Gastrocnemius medialis (tissue), 4 donors: ENCODE results near the gene TTC28. TPM values are rescaled to one million over a fixed set of nuclear protein-coding genes. Genes with fewer than 3 reads are reported as not detected.
"Not testable (repeated sequence)": the region's sequence is repeated elsewhere in the genome, so short reads cannot be mapped to it uniquely, and the experiment has no call there.

Experiments
- ATAC-seq, 2 donors: fragments of 150-250 bp; one replicate each; pipeline ENCODE4 v1.9.1; 2016
- DNase-seq, 2 donors: peaks; one replicate each; pipeline ENCODE4 v3.0.0-alpha.2; 2019
- H3K27ac ChIP-seq, 4 donors: fragments of 200-600 bp; sonication (generic); 1 replicate in 1 of 4; 2 replicates in 3 of 4; pipeline ENCODE4 v1.5.1; 2016 to 2018; ENCODE audit warnings: mild to moderate bottlenecking in 2 of 4, moderate library complexity in 1 of 4
- H3K27me3 ChIP-seq, 3 donors: fragments of 200-600 bp; sonication (generic) in 2 of 3; 1 replicate in 1 of 3; 2 replicates in 2 of 3; pipeline versions ENCODE4 v1.5.1 to v1.6.0; 2016 to 2019; ENCODE audit warnings: mild to moderate bottlenecking in 1 of 3, moderate library complexity in 1 of 3
- H3K36me3 ChIP-seq, 2 donors: fragments of 200-600 bp; sonication (generic) in 1 of 2; one replicate each; pipeline ENCODE4 v1.5.1; 2017 to 2018
- H3K4me1 ChIP-seq, 2 donors: fragments of 200-600 bp; sonication (generic) in 1 of 2; one replicate each; pipeline ENCODE4 v1.5.1; 2016 to 2017; ENCODE audit warnings: mild to moderate bottlenecking in 2 of 2
- H3K4me3 ChIP-seq, 4 donors: fragments of 200-600 bp; sonication (generic) in 3 of 4; 1 replicate in 1 of 4; 2 replicates in 3 of 4; pipeline ENCODE4 v1.5.1; 2016 to 2019; ENCODE audit warnings: mild to moderate bottlenecking in 2 of 4
- H3K9me3 ChIP-seq, 3 donors: fragments of 200-600 bp; sonication (generic) in 2 of 3; 1 replicate in 1 of 3; 2 replicates in 2 of 3; pipeline ENCODE4 v1.5.1; 2016 to 2019
- POLR2A ChIP-seq, 2 donors: fragments of 450-650 bp; IDR thresholded peaks; one replicate each; pipeline ENCODE4 v1.6.1; 2017; ENCODE audit warnings: antibody characterized with exemption in 2 of 2, mild to moderate bottlenecking in 2 of 2, moderate library complexity in 2 of 2
- in situ Hi-C, 4 donors: fragments of 200-750 bp; cut with MboI; loops; one replicate each; pipeline versions ENCODE4 v1.15.0 to v1.8.0; 2017; ENCODE audit warnings: low sequenced_read_pairs in 4 of 4
- intact Hi-C: fragments of 100-400 bp; cut with DNase I; formaldehyde crosslinking; loops from one replicate; pipeline ENCODE4 v1.15.1; 2023; ENCODE audit warnings: low total_unique reads
- total RNA-seq, 4 donors: library from RNA; depleted of rRNA; stranded (reverse); fragments of >200 nt; gene quantifications; one replicate each; pipeline versions ENCODE4 v1.1.0 to v1.2.3, GENCODE V29; 2016
- TF ChIP-seq, protein P1 (sequence below), 5 experiments: fragments of 450-650 bp in 3 of 5; fragments of 200-600 bp in 2 of 5; sonication (generic) in 2 of 5; IDR thresholded peaks in 4 of 5; conservative IDR thresholded peaks in 1 of 5; 1 replicate in 4 of 5; 2 replicates in 1 of 5; pipeline ENCODE4 v1.5.1; 2016 to 2019; ENCODE audit warnings: antibody characterized with exemption in 5 of 5, mild to moderate bottlenecking in 3 of 5, moderate library complexity in 3 of 5

TTC28 gene
- total RNA-seq, 4 donors from 2014 or later, result 6.3 to 18.1 (median 8.4) TPM

DNA sequence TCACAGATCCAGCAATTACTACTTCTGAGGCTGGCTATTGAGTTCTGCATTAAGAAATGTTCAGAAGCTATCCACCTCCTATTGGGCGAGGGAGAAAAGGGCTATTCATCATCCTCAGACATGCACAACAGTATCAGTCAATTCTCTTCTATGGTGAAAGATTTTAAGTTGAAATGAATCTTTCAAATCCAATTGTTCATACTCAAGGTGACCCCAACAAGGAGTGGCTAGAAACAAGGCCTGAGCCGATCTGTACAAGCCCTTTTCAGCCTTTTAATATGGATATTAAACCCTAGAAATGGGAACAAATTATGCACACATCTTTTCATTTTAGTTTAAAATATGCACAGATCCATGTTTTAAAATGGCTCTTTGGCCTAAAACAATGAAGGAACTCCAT lies 457.1 kb downstream of the TTC28 start:
- DNase-seq, result no peak
- intact Hi-C loops, result no loop called here
- H3K36me3 ChIP-seq, result no peaks in the 10 kb centered on the region
- in situ Hi-C loops, result no loop called here
- TF ChIP-seq, protein P1, sequence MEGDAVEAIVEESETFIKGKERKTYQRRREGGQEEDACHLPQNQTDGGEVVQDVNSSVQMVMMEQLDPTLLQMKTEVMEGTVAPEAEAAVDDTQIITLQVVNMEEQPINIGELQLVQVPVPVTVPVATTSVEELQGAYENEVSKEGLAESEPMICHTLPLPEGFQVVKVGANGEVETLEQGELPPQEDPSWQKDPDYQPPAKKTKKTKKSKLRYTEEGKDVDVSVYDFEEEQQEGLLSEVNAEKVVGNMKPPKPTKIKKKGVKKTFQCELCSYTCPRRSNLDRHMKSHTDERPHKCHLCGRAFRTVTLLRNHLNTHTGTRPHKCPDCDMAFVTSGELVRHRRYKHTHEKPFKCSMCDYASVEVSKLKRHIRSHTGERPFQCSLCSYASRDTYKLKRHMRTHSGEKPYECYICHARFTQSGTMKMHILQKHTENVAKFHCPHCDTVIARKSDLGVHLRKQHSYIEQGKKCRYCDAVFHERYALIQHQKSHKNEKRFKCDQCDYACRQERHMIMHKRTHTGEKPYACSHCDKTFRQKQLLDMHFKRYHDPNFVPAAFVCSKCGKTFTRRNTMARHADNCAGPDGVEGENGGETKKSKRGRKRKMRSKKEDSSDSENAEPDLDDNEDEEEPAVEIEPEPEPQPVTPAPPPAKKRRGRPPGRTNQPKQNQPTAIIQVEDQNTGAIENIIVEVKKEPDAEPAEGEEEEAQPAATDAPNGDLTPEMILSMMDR (IDR thresholded peaks at IDR 0.05 in 4 of 5, conservative IDR thresholded peaks at IDR 0.05 in 1 of 5), result no peak
- TF ChIP-seq POLR2A (IDR thresholded peaks at IDR 0.05), result no peak
- no peak overlapping the region for H3K4me3 ChIP-seq
- H3K27me3 ChIP-seq, result no peaks in the 10 kb centered on the region
- H3K9me3 ChIP-seq, result no peaks in the 10 kb centered on the region
- ATAC-seq, result no peak
- no peak overlapping the region for H3K27ac ChIP-seq
- H3K4me1 ChIP-seq, result no peaks in the 10 kb centered on the region

DNA sequence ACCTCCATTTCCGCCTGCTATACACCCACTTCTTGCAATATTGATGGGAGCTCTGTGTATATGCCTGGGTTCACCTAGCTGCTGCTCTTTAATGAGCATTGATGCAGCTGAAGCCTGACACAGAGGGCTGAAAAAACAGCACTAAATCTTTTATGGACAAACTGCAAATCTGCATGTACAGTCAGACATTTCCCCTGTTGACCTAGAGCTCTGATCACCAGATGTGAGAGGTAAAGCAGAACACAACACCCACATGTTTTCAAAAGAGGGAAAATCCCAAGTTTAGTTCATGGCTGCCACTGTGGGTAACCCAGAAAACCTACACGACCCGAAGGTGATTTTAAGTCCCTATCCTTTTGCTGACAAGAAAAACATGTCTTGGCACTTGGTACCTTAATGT lies 457.6 kb downstream of the TTC28 start:
- in situ Hi-C loops (no loop called here), intact Hi-C loops (no loop called here)
- no peak for TF ChIP-seq POLR2A (IDR thresholded peaks at IDR 0.05)
- TF ChIP-seq, protein P1 (IDR thresholded peaks at IDR 0.05 in 4 of 5, conservative IDR thresholded peaks at IDR 0.05 in 1 of 5), result no peak
- no peak overlapping the region for H3K4me3 ChIP-seq
- no peak overlapping the region for H3K27ac ChIP-seq
- H3K4me1 ChIP-seq, result no peaks in the 10 kb centered on the region
- ATAC-seq, result no peak
- no peak for DNase-seq
- H3K27me3 ChIP-seq, result no peaks in the 10 kb centered on the region
- no peaks in the 10 kb centered on the region for H3K9me3 ChIP-seq
- no peaks in the 10 kb centered on the region for H3K36me3 ChIP-seq

DNA sequence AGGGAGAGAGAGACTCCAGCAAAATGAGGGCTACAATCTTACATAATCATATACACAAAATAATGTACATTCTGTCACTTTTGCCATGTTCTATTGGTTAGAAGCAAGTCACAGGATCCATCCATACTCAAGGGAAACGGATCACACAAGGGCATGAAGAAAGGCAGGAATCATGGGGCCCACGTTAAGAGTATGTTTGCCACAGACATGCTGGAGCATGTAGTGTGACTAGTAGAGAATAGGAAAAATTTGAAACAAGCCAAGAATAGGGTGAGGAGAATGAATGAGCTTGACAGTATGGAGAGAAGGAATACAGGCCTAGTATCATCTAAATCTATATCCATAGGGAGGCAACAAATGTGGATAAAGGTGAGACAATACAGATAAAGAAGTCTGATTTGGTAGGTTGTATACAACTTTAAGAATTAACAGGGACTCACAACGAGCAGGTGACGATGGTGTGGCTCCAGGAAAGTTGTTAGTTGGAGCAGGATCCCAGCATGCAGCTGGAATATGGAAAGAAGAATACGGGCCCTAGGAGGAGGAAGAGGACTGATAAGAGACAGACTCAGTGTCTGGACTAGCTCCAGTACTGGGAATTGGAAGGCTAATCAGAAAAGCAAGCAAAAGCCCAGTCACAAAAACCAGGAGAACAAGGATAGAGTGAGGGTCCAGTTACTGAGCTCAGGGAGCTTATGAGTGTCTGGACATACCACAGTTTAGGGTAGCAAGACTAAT lies 458.8 kb downstream of the TTC28 start:
- Histone ChIP-seq H3K27me3 (no peaks in the 10 kb centered on the region), H3K9me3 (no peaks in the 10 kb centered on the region), H3K4me1 (no peaks in the 10 kb centered on the region), H3K4me3 (no peak overlapping the region), H3K36me3 (no peaks in the 10 kb centered on the region), H3K27ac (no peak overlapping the region)
- DNase-seq (no peak), ATAC-seq (no peak)
- intact Hi-C loops, result no loop called here
- in situ Hi-C loops, result no loop called here
- TF ChIP-seq POLR2A (IDR thresholded peaks at IDR 0.05), result no peak
- TF ChIP-seq, protein P1 (IDR thresholded peaks at IDR 0.05 in 4 of 5, conservative IDR thresholded peaks at IDR 0.05 in 1 of 5), result no peak

DNA sequence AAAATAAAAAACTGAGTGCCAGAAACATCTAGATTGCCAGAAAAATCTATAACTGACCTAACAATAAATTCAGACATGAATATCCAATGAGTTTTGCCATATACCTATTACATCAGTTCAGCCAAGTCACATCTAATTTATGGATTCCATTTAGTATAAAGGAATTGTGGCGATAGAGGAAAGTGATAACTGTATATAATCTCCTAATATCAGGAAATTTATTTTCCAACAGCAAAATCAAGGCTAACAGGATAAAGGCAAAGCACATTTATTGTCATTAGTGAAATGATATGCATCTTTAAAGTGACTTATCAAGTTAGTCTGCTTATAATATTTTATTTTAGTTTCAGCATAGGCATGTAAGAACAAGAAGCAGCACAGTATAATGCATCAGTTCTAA lies 462.4 kb downstream of the TTC28 start:
- no peak for TF ChIP-seq POLR2A (IDR thresholded peaks at IDR 0.05)
- TF ChIP-seq, protein P1 (IDR thresholded peaks at IDR 0.05 in 4 of 5, conservative IDR thresholded peaks at IDR 0.05 in 1 of 5), result no peak
- Histone ChIP-seq H3K36me3 (no peaks in the 10 kb centered on the region), H3K9me3 (no peaks in the 10 kb centered on the region), H3K27me3 (no peaks in the 10 kb centered on the region), H3K27ac (no peak overlapping the region), H3K4me3 (no peak overlapping the region), H3K4me1 (no peaks in the 10 kb centered on the region)
- ATAC-seq (no peak), DNase-seq (no peak)
- in situ Hi-C loops, result no loop called here
- intact Hi-C loops, result no loop called here

DNA sequence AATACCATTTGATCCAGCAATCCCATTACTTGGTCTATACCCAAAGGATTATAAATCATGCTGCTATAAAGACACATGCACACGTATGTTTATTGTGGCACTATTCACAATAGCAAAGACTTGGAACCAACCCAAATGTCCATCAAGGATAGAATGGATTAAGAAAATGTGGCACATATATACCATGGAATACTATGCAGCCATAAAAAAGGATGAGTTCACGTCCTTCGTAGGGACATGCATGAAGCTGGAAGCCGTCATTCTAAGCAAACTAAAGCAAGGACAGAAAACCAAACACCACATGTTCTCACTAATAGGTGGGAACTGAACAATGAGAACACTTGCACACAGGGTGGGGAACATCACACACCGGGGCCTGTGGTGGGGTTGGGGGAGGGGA lies 464.9 kb downstream of the TTC28 start:
- intact Hi-C loops, H3K9me3 ChIP-seq, in situ Hi-C loops, DNase-seq, H3K4me1 ChIP-seq, ATAC-seq, H3K27me3 ChIP-seq, H3K36me3 ChIP-seq, H3K27ac ChIP-seq, H3K4me3 ChIP-seq: not testable (repeated sequence)

DNA sequence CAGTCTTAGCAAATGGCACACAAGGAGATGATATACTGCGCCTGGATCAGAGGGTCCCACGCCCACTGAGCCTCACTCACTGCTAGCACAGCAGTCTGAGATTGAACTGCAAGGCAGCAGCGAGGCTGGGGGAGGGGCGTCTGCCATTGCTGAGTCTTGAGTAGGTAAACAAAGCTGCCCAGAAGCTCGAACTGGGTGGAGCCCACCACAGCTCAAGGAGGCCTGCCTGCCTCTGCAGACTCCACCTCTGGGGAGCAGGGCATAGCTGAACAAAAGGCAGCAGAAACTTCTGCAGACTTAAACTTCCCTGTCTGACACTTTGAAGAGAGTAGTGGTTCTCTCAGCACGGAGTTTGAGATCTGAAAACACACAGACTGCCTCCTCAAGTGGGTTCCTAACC lies 470.2 kb downstream of the TTC28 start:
- H3K27me3 ChIP-seq, ATAC-seq, H3K4me1 ChIP-seq, H3K9me3 ChIP-seq, DNase-seq, H3K36me3 ChIP-seq, H3K27ac ChIP-seq, intact Hi-C loops, H3K4me3 ChIP-seq, in situ Hi-C loops: not testable (repeated sequence)
